ENCODE data around the gene FIG4.

GRCh38 chr6:109820706-109821350 is 129.7 kb downstream of the FIG4 start:
- TF ChIP-seq JUND (IDR thresholded peaks at IDR 0.05) (no peak), SRF (IDR thresholded peaks at IDR 0.05; ENCODE audit: low read depth) (no peak), EZH2 (IDR thresholded peaks at IDR 0.05) (no peak), CTCF (IDR thresholded peaks at IDR 0.05 in 2 of 3, conservative IDR thresholded peaks at IDR 0.05 in 1 of 3; ENCODE audit: borderline replicate concordance in 1 of 3, insufficient read depth in 1 of 3, low read depth in 2 of 3, low read length in 2 of 3) (no peak), POLR2AphosphoS5 (IDR thresholded peaks at IDR 0.05; ENCODE audit: low read depth, low read length) (no peak), ZNF274 (IDR thresholded peaks at IDR 0.05; ENCODE audit: low read depth, low read length) (no peak), TCF7L2 (IDR thresholded peaks at IDR 0.05; ENCODE audit: borderline replicate concordance, extremely low read depth, insufficient read depth, insufficient read length) (no peak), CEBPB (IDR thresholded peaks at IDR 0.05; ENCODE audit: low read depth) (no peak), YY1 (IDR thresholded peaks at IDR 0.05; ENCODE audit: extremely low read depth, insufficient replicate concordance, low read depth, low read length) (no peak), POLR2A (IDR thresholded peaks at IDR 0.05; ENCODE audit: borderline replicate concordance, extremely low read depth, insufficient read depth, insufficient read length) (no peak)
- TF ChIP-seq, protein P1, sequence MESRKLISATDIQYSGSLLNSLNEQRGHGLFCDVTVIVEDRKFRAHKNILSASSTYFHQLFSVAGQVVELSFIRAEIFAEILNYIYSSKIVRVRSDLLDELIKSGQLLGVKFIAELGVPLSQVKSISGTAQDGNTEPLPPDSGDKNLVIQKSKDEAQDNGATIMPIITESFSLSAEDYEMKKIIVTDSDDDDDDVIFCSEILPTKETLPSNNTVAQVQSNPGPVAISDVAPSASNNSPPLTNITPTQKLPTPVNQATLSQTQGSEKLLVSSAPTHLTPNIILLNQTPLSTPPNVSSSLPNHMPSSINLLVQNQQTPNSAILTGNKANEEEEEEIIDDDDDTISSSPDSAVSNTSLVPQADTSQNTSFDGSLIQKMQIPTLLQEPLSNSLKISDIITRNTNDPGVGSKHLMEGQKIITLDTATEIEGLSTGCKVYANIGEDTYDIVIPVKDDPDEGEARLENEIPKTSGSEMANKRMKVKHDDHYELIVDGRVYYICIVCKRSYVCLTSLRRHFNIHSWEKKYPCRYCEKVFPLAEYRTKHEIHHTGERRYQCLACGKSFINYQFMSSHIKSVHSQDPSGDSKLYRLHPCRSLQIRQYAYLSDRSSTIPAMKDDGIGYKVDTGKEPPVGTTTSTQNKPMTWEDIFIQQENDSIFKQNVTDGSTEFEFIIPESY (IDR thresholded peaks at IDR 0.05; ENCODE audit: extremely low read depth, insufficient replicate concordance, low read length) = no peak

All from HCT116 (cell line).